ENCODE data around the gene NOVA2. TPM values are rescaled to one million over a fixed set of nuclear protein-coding genes. Genes with fewer than 3 reads are reported as not detected.

NOVA2 gene
- total RNA-seq, 1 donor from 2014 or later: not detected

DNA sequence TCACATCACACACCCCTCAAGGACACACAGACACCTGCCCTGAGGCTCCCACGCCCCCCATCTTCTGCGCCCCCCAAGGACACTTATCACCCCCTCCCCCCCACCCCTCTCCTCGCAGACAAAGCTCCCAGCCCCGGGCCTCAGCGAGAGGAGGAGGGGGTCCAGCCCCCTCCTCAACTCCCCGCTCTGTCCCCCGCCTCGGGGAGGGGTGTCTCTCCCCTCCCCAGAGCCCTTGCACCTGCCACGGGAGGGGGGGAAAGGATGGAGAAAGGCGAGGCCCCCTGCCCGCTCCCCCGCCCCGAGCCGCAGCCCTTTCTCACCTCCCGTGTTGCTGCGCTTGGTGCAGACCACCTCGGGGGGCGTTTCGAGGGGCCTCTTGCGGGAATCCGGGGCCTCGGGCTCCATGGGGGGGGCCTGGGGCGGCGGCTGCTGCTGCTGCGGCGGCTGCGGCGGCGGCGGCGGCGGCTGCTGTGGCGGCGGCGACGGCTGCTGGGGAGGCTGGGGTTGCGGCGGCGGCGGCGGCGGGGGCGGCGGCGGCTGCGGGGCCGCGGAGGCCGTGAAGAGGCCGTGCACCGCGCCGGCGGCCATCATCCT lies 621 bp downstream of the NOVA2 start:
- H3K4me3 ChIP-seq (ENCODE audit: low read depth, low read length): no peak overlapping the region
- DNase-seq (ENCODE audit: low read depth): no peak
- TF ChIP-seq, protein P1, sequence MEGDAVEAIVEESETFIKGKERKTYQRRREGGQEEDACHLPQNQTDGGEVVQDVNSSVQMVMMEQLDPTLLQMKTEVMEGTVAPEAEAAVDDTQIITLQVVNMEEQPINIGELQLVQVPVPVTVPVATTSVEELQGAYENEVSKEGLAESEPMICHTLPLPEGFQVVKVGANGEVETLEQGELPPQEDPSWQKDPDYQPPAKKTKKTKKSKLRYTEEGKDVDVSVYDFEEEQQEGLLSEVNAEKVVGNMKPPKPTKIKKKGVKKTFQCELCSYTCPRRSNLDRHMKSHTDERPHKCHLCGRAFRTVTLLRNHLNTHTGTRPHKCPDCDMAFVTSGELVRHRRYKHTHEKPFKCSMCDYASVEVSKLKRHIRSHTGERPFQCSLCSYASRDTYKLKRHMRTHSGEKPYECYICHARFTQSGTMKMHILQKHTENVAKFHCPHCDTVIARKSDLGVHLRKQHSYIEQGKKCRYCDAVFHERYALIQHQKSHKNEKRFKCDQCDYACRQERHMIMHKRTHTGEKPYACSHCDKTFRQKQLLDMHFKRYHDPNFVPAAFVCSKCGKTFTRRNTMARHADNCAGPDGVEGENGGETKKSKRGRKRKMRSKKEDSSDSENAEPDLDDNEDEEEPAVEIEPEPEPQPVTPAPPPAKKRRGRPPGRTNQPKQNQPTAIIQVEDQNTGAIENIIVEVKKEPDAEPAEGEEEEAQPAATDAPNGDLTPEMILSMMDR (conservative IDR thresholded peaks at IDR 0.05; ENCODE audit: low read depth, low read length): no peak

DNA sequence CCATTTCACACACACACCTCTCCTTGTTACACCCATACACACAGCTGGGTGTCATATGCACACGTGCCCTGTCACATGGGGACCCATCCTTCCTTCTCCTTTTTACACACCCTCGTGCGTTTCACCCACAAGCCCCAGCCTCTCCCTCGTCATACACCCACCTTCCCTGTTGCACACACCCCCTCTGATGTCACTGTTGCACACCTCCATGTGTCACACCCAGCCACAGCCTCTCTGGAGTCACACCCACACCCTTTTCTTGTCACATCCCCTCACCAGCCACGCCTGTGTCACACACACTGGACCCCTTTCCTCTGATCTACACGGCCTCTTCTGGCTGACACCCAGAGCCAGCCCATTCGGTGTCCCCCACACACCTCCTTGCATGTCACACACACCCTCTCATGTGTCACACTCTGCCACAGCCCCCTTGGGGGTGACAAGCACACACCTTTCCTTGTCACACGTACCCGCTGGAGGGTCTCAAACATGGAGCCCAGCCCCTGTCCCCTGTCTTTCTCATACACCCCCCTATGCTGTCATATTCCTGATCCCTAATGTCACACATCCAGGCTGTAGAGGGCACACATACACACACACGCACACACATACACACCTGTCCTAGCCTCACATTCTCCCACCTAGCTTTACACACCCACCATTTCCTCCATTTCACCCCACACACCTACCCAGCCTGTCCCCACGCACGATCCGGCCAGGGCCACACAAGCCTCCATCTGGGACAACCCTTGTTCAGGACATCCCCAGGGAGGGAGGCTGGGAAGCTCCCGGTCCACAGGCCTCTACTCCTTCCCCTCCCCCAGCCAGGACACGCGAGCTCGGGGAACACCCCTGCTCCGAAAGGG lies 1.4 kb downstream of the NOVA2 start:
- DNase-seq (ENCODE audit: low read depth): no peak
- H3K4me3 ChIP-seq (ENCODE audit: low read depth, low read length): no peak overlapping the region
- TF ChIP-seq, protein P1 (conservative IDR thresholded peaks at IDR 0.05; ENCODE audit: low read depth, low read length): no peak

- DNase-seq (ENCODE audit: low read depth): no peak
- TF ChIP-seq, protein P1 (conservative IDR thresholded peaks at IDR 0.05; ENCODE audit: low read depth, low read length): no peak
- H3K4me3 ChIP-seq (ENCODE audit: low read depth, low read length): no peak overlapping the region
Observed at GRCh38 chr19:45971260-45971902, 2.3 kb downstream of the NOVA2 start.

- H3K4me3 ChIP-seq (ENCODE audit: low read depth, low read length): no peak overlapping the region
- DNase-seq (ENCODE audit: low read depth): no peak
- TF ChIP-seq, protein P1 (conservative IDR thresholded peaks at IDR 0.05; ENCODE audit: low read depth, low read length): no peak
Observed at GRCh38 chr19:45969676-45970075, 4.0 kb downstream of the NOVA2 start.

GRCh38 chr19:45968626-45969025 lies 5.0 kb downstream of the NOVA2 start:
- no peak overlapping the region for H3K4me3 ChIP-seq (ENCODE audit: low read depth, low read length)
- TF ChIP-seq, protein P1 (conservative IDR thresholded peaks at IDR 0.05; ENCODE audit: low read depth, low read length): no peak
- DNase-seq (ENCODE audit: low read depth): no peak

GRCh38 chr19:45967246-45967645 lies 6.4 kb downstream of the NOVA2 start:
- DNase-seq (ENCODE audit: low read depth): no peak
- H3K4me3 ChIP-seq (ENCODE audit: low read depth, low read length): no peak overlapping the region
- TF ChIP-seq, protein P1 (conservative IDR thresholded peaks at IDR 0.05; ENCODE audit: low read depth, low read length): no peak
